Neural crest cell (in vitro differentiated cells): ENCODE results near the gene SLC16A2. TPM values are rescaled to one million over a fixed set of nuclear protein-coding genes. Genes with fewer than 3 reads are reported as not detected.

Experiments used
- DNase-seq: peaks from one replicate; pipeline ENCODE4 v3.0.0; 2021; ENCODE audit warnings: low read depth, mixed read lengths, low spot score
- H3K27ac Mint-ChIP-seq: one replicate; pipeline ENCODE4 v1.8.0; 2021; ENCODE audit warnings: mild to moderate bottlenecking, mixed read lengths; ENCODE audit not compliant: unreplicated experiment
- H3K27me3 Mint-ChIP-seq: 2 replicates; pipeline ENCODE4 v1.8.0; 2021; ENCODE audit warnings: low read depth, mild to moderate bottlenecking, mixed read lengths
- H3K36me3 Mint-ChIP-seq: 2 replicates; pipeline ENCODE4 v1.8.0; 2021; ENCODE audit warnings: low read depth, mild to moderate bottlenecking, mixed read lengths
- H3K4me1 Mint-ChIP-seq: 2 replicates; pipeline ENCODE4 v1.8.0; 2021; ENCODE audit warnings: mixed read lengths
- H3K4me3 Mint-ChIP-seq: one replicate; pipeline ENCODE4 v1.8.0; 2021; ENCODE audit warnings: mild to moderate bottlenecking, mixed read lengths
- H3K9me3 Mint-ChIP-seq: 2 replicates; pipeline ENCODE4 v1.8.0; 2021; ENCODE audit warnings: mixed read lengths
- total RNA-seq: library from RNA; stranded (reverse); gene quantifications from 2 replicates; pipeline ENCODE4 v1.2.1, GENCODE V29; 2021
- TF ChIP-seq, protein P1 (sequence below): fragments of 200-600 bp; sonication (generic); conservative IDR thresholded peaks from 2 replicates; pipeline ENCODE4 v1.5.0; 2021; ENCODE audit warnings: antibody characterized with exemption, mild to moderate bottlenecking

Gene SLC16A2
- total RNA-seq, 1 donor from 2014 or later = 19.8 TPM

GRCh38 chrX:74389016-74389722, 32.1 kb upstream of the SLC16A2 start:
- Mint-ChIP-seq H3K36me3 (no peaks in the 10 kb centered on the region), H3K4me1 (no peaks in the 10 kb centered on the region), H3K9me3 (peaks cover 9% of the 10 kb centered on the region), H3K27me3 (no peaks in the 10 kb centered on the region), H3K4me3 (no peak overlapping the region), H3K27ac (no peak overlapping the region)
- no peak for DNase-seq
- TF ChIP-seq, protein P1, sequence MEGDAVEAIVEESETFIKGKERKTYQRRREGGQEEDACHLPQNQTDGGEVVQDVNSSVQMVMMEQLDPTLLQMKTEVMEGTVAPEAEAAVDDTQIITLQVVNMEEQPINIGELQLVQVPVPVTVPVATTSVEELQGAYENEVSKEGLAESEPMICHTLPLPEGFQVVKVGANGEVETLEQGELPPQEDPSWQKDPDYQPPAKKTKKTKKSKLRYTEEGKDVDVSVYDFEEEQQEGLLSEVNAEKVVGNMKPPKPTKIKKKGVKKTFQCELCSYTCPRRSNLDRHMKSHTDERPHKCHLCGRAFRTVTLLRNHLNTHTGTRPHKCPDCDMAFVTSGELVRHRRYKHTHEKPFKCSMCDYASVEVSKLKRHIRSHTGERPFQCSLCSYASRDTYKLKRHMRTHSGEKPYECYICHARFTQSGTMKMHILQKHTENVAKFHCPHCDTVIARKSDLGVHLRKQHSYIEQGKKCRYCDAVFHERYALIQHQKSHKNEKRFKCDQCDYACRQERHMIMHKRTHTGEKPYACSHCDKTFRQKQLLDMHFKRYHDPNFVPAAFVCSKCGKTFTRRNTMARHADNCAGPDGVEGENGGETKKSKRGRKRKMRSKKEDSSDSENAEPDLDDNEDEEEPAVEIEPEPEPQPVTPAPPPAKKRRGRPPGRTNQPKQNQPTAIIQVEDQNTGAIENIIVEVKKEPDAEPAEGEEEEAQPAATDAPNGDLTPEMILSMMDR = no peak

DNA sequence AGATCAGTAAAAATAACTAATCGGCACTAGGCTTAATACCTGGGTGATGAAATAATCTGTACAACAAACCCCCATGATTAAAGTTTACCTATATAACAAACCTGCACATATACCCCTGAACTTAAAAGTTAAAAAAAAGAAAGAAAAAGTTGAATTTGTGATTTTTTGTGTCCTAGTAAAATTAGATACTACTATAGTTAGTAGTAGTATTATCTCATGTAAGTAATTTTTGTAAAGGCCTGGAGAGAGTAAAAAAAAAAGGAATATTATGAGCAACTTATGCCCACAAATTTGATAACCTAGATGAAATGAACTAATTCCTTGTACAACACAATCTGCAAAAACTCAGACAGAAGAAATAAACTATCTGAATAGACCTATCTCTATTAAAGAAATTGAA, 25.7 kb upstream of the SLC16A2 start:
- TF ChIP-seq, protein P1 = no peak
- Mint-ChIP-seq H3K27ac (no peak overlapping the region), H3K9me3 (peaks cover 13% of the 10 kb centered on the region), H3K4me3 (no peak overlapping the region), H3K4me1 (no peaks in the 10 kb centered on the region), H3K27me3 (no peaks in the 10 kb centered on the region), H3K36me3 (no peaks in the 10 kb centered on the region)
- DNase-seq = no peak

DNA sequence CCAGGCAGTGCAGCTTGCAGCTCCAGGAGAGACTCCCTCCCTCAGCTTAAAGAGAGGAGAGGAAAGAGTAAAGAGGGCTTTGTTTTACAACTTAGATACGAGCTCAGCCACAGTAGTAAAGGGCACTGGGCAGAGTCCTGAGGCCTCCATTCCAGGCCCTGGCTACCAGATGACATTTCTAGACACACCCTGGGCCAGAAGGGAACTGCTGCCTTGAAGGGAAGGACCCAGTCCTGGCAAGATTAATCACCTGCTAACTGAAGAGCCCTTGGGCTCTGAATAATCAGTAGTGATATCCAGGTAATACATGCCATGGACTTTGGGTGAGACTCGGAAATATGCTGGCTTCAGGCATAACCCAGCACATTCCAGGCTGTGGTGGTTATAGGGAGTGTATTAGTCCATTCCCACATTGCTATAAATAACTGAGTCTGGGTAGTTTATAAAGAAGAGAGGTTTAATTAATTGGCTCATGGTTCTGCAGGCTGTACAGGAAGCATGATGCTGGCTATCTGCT, 15.3 kb upstream of the SLC16A2 start:
- no peaks in the 10 kb centered on the region for H3K9me3 Mint-ChIP-seq
- TF ChIP-seq, protein P1 = no peak
- no peak for DNase-seq
- no peaks in the 10 kb centered on the region for H3K27me3 Mint-ChIP-seq
- H3K27ac Mint-ChIP-seq = no peak overlapping the region
- no peak overlapping the region for H3K4me3 Mint-ChIP-seq
- H3K36me3 Mint-ChIP-seq = no peaks in the 10 kb centered on the region
- H3K4me1 Mint-ChIP-seq = no peaks in the 10 kb centered on the region

GRCh38 chrX:74408304-74408703, 13.0 kb upstream of the SLC16A2 start:
- H3K27ac Mint-ChIP-seq = no peak overlapping the region
- H3K4me1 Mint-ChIP-seq = no peaks in the 10 kb centered on the region
- H3K36me3 Mint-ChIP-seq = no peaks in the 10 kb centered on the region
- TF ChIP-seq, protein P1 = no peak
- H3K4me3 Mint-ChIP-seq = no peak overlapping the region
- H3K27me3 Mint-ChIP-seq = no peaks in the 10 kb centered on the region
- H3K9me3 Mint-ChIP-seq = no peaks in the 10 kb centered on the region
- no peak for DNase-seq

DNA sequence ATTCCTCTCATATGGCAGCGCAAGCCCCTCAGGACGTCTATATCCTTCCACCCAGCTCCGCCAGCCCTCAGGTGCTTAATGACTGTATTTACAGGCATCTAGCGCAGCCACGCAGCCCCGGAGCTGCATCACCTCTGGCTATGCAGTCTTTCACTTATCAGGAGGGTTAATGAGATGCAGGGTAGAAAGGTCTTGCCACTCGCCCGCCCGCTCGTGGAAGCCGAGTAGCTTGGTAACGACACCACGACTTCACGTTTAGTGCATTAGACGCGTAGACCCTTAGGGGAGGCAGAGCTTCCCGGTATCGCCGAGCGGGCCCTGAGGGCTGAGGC, 1.5 kb upstream of the SLC16A2 start:
- peaks cover 2% of the 10 kb centered on the region for H3K27me3 Mint-ChIP-seq
- H3K27ac Mint-ChIP-seq = peak overlapping the region; percentile 43
- TF ChIP-seq, protein P1 = no peak
- peak overlapping the region; percentile 93 for H3K4me3 Mint-ChIP-seq
- DNase-seq = no peak
- H3K9me3 Mint-ChIP-seq = peaks cover 4% of the 10 kb centered on the region
- peaks cover 23% of the 10 kb centered on the region for H3K4me1 Mint-ChIP-seq
- no peaks in the 10 kb centered on the region for H3K36me3 Mint-ChIP-seq
